Uterus (tissue), 2 donors: ENCODE measurements around the gene PLIN4.

Experiments
- CTCF ChIP-seq, 4 experiments: fragments of 200-600 bp in 2 of 4; fragments of 450-650 bp in 2 of 4; sonication (generic) in 2 of 4; IDR thresholded peaks; one replicate each; pipeline ENCODE4 v1.5.1; 2016 to 2019; ENCODE audit warnings: antibody characterized with exemption in 4 of 4, mild to moderate bottlenecking in 2 of 4, moderate library complexity in 1 of 4
- POLR2A ChIP-seq, 2 donors: fragments of 450-650 bp; IDR thresholded peaks; one replicate each; pipeline ENCODE4 v1.6.1; 2016; ENCODE audit warnings: antibody characterized with exemption in 2 of 2, mild to moderate bottlenecking in 1 of 2, moderate library complexity in 1 of 2

- TF ChIP-seq POLR2A (IDR thresholded peaks at IDR 0.05) (no peak), CTCF (IDR thresholded peaks at IDR 0.05) (no peak)
Observed at GRCh38 chr19:4552525-4552819, 34.2 kb upstream of the PLIN4 start.
